ENCODE data around the gene ITGBL1.

Gene ITGBL1

GRCh38 chr13:101717353-101717752 is 264.9 kb downstream of the ITGBL1 start:
- Histone ChIP-seq H3K4me1 (ENCODE audit: control insufficient read depth, insufficient read depth, low read length) (no peaks in the 10 kb centered on the region), H3K4me3 (ENCODE audit: low read depth, low read length) (no peak overlapping the region), H3K27ac (ENCODE audit: extremely low read depth, low read depth, low read length) (no peak overlapping the region), H3K36me3 (ENCODE audit: control insufficient read depth in 2 of 2, insufficient read depth in 1 of 2, low read length in 2 of 2) (no peaks in the 10 kb centered on the region), H3K9me3 (ENCODE audit: control insufficient read depth, insufficient read depth, low read depth, low read length) (no peaks in the 10 kb centered on the region)
- TF ChIP-seq, protein P1, sequence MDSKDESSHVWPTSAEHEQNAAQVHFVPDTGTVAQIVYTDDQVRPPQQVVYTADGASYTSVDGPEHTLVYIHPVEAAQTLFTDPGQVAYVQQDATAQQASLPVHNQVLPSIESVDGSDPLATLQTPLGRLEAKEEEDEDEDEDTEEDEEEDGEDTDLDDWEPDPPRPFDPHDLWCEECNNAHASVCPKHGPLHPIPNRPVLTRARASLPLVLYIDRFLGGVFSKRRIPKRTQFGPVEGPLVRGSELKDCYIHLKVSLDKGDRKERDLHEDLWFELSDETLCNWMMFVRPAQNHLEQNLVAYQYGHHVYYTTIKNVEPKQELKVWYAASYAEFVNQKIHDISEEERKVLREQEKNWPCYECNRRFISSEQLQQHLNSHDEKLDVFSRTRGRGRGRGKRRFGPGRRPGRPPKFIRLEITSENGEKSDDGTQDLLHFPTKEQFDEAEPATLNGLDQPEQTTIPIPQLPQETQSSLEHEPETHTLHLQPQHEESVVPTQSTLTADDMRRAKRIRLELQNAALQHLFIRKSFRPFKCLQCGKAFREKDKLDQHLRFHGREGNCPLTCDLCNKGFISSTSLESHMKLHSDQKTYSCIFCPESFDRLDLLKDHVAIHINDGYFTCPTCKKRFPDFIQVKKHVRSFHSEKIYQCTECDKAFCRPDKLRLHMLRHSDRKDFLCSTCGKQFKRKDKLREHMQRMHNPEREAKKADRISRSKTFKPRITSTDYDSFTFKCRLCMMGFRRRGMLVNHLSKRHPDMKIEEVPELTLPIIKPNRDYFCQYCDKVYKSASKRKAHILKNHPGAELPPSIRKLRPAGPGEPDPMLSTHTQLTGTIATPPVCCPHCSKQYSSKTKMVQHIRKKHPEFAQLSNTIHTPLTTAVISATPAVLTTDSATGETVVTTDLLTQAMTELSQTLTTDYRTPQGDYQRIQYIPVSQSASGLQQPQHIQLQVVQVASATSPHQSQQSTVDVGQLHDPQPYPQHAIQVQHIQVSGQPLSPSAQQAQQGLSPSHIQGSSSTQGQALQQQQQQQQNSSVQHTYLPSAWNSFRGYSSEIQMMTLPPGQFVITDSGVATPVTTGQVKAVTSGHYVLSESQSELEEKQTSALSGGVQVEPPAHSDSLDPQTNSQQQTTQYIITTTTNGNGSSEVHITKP (tag by site-specific recombination; IDR thresholded peaks at IDR 0.05) = no peak
- TF ChIP-seq ZNF266 (tag by site-specific recombination; IDR thresholded peaks at IDR 0.05; ENCODE audit: low read depth) (no peak), INSM2 (tag by site-specific recombination; IDR thresholded peaks at IDR 0.05) (no peak), HOXD13 (CRISPR knock-in tag; IDR thresholded peaks at IDR 0.05; ENCODE audit: borderline replicate concordance) (no peak), ZNF791 (tag by site-specific recombination; IDR thresholded peaks at IDR 0.05) (no peak), ZNF514 (tag by site-specific recombination; IDR thresholded peaks at IDR 0.05) (no peak), ZNF629 (tag by site-specific recombination; IDR thresholded peaks at IDR 0.05) (no peak)
- TF ChIP-seq, protein P2, sequence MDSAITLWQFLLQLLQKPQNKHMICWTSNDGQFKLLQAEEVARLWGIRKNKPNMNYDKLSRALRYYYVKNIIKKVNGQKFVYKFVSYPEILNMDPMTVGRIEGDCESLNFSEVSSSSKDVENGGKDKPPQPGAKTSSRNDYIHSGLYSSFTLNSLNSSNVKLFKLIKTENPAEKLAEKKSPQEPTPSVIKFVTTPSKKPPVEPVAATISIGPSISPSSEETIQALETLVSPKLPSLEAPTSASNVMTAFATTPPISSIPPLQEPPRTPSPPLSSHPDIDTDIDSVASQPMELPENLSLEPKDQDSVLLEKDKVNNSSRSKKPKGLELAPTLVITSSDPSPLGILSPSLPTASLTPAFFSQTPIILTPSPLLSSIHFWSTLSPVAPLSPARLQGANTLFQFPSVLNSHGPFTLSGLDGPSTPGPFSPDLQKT (IDR thresholded peaks at IDR 0.05; ENCODE audit: borderline replicate concordance, low read depth, low read length) = no peak
- ChIA-PET POLR2A (no interaction called here), CTCF (no interaction called here)

- ChIA-PET POLR2A (no interaction called here), CTCF (no interaction called here)
- Histone ChIP-seq H3K9me3 (ENCODE audit: control insufficient read depth, insufficient read depth, low read depth, low read length) (no peaks in the 10 kb centered on the region), H3K4me3 (ENCODE audit: low read depth, low read length) (no peak overlapping the region), H3K27ac (ENCODE audit: extremely low read depth, low read depth, low read length) (no peak overlapping the region), H3K4me1 (ENCODE audit: control insufficient read depth, insufficient read depth, low read length) (no peaks in the 10 kb centered on the region), H3K36me3 (ENCODE audit: control insufficient read depth in 2 of 2, insufficient read depth in 1 of 2, low read length in 2 of 2) (no peaks in the 10 kb centered on the region)
- TF ChIP-seq ZNF48 (tag by site-specific recombination; IDR thresholded peaks at IDR 0.05) = no peak
- TF ChIP-seq SP7 (tag by site-specific recombination; IDR thresholded peaks at IDR 0.05) = no peak
- TF ChIP-seq ZNF391 (tag by site-specific recombination; IDR thresholded peaks at IDR 0.05; ENCODE audit: borderline replicate concordance, low read depth) = no peak
- TF ChIP-seq REPIN1 (tag by site-specific recombination; IDR thresholded peaks at IDR 0.05; ENCODE audit: low read depth) = no peak
- no peak for TF ChIP-seq ZNF544 (tag by site-specific recombination; IDR thresholded peaks at IDR 0.05)
- TF ChIP-seq ZNF629 (tag by site-specific recombination; IDR thresholded peaks at IDR 0.05) = no peak
- TF ChIP-seq GLI4 (tag by site-specific recombination; IDR thresholded peaks at IDR 0.05) = no peak
- TF ChIP-seq ZBTB17 (tag by site-specific recombination; IDR thresholded peaks at IDR 0.05) = no peak
- TF ChIP-seq, protein P3, sequence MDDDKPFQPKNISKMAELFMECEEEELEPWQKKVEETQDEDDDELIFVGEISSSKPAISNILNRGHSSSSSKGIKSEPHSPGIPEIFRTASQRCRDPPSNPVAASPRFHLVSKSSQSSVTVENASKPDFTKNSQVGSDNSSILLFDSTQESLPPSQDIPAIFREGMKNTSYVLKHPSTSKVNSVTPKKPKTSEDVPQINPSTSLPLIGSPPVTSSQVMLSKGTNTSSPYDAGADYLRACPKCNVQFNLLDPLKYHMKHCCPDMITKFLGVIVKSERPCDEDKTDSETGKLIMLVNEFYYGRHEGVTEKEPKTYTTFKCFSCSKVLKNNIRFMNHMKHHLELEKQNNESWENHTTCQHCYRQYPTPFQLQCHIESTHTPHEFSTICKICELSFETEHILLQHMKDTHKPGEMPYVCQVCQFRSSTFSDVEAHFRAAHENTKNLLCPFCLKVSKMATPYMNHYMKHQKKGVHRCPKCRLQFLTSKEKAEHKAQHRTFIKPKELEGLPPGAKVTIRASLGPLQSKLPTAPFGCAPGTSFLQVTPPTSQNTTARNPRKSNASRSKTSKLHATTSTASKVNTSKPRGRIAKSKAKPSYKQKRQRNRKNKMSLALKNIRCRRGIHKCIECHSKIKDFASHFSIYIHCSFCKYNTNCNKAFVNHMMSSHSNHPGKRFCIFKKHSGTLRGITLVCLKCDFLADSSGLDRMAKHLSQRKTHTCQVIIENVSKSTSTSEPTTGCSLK (tag by site-specific recombination; IDR thresholded peaks at IDR 0.05) = no peak
- TF ChIP-seq ZFHX2 (tag by site-specific recombination; conservative IDR thresholded peaks at IDR 0.05) = no peak
- no peak for TF ChIP-seq ZNF768 (tag by site-specific recombination; IDR thresholded peaks at IDR 0.05)
- TF ChIP-seq ATF2 (tag by site-specific recombination; IDR thresholded peaks at IDR 0.05; ENCODE audit: low read depth) = no peak
- no peak for TF ChIP-seq ZNF76 (tag by site-specific recombination; IDR thresholded peaks at IDR 0.05; ENCODE audit: borderline replicate concordance, low read depth)
- no peak for TF ChIP-seq ZNF843 (tag by site-specific recombination; IDR thresholded peaks at IDR 0.05)
- no peak for TF ChIP-seq EGR2 (tag by site-specific recombination; IDR thresholded peaks at IDR 0.05; ENCODE audit: low read depth)
- no peak for TF ChIP-seq ZSCAN30 (tag by site-specific recombination; IDR thresholded peaks at IDR 0.05)
- TF ChIP-seq ZNF223 (tag by site-specific recombination; IDR thresholded peaks at IDR 0.05) = no peak
- no peak for TF ChIP-seq SETDB1 (IDR thresholded peaks at IDR 0.05; ENCODE audit: insufficient read length, low read length)
These were observed 266.0 kb downstream of the ITGBL1 start for GRCh38 chr13:101718496-101718895.

Measured in HEK293 (cell line).